CD8-positive, alpha-beta memory T cell (primary cell): ENCODE measurements around the gene FAM228A. TPM values are rescaled to one million over a fixed set of nuclear protein-coding genes. Genes with fewer than 3 reads are reported as not detected.
"Not testable (repeated sequence)": the region's sequence is repeated elsewhere in the genome, so short reads cannot be mapped to it uniquely, and the experiment has no call there.

ENCODE experiments used
- CTCF ChIA-PET: fragments of 350-600 bp; sonication (Branson Sonifier 250); formaldehyde crosslinking; loops from one replicate; lab custom pipeline; 2021; ENCODE audit warnings: antibody characterized with exemption; lab: Charles Lee
- POLR2A ChIA-PET: fragments of 350-600 bp; sonication (Branson Sonifier 250); formaldehyde crosslinking; loops from one replicate; lab custom pipeline; 2021; ENCODE audit warnings: antibody characterized with exemption; lab: Charles Lee
- DNase-seq, 5 donors: peaks; one replicate each; pipeline versions ENCODE4 v3.0.0 to v3.0.0-alpha.2; 2020 to 2022; ENCODE audit warnings: mixed read lengths in 1 of 5
- H3K27ac ChIP-seq: one replicate; pipeline ENCODE4 v1.7.0; 2013; ENCODE audit warnings: low read depth, mild to moderate bottlenecking, low read length, moderate library complexity
- H3K27me3 ChIP-seq: 2 replicates; pipeline ENCODE4 v1.7.0; 2013; ENCODE audit warnings: low read length, mild to moderate bottlenecking; ENCODE audit not compliant: insufficient read depth, poor library complexity, severe bottlenecking
- H3K36me3 ChIP-seq: 2 replicates; pipeline ENCODE4 v1.7.0; 2013; ENCODE audit warnings: mild to moderate bottlenecking, low read length, moderate library complexity; ENCODE audit not compliant: insufficient read depth
- H3K4me1 ChIP-seq: 2 replicates; pipeline ENCODE4 v1.7.0; 2013; ENCODE audit warnings: mild to moderate bottlenecking, low read length, moderate library complexity; ENCODE audit not compliant: insufficient read depth
- H3K4me3 ChIP-seq: 2 replicates; pipeline ENCODE4 v1.7.0; 2013; ENCODE audit warnings: mild to moderate bottlenecking, low read length
- H3K9me3 ChIP-seq: 2 replicates; pipeline ENCODE4 v1.7.0; 2013; ENCODE audit warnings: mild to moderate bottlenecking, low read length
- H3K27ac Mint-ChIP-seq, 8 donors: one replicate each; pipeline ENCODE4 v1.8.0; 2020 to 2021; ENCODE audit warnings: mixed read lengths in 8 of 8, mild to moderate bottlenecking in 6 of 8, inconsistent platforms in 3 of 8, moderate library complexity in 3 of 8
- H3K27me3 Mint-ChIP-seq, 2 donors: one replicate each; pipeline ENCODE4 v1.8.0; 2020 to 2021; ENCODE audit warnings: mixed read lengths in 2 of 2, mild to moderate bottlenecking in 1 of 2, moderate library complexity in 1 of 2
- H3K36me3 Mint-ChIP-seq, 3 donors: one replicate each; pipeline ENCODE4 v1.8.0; 2020 to 2021; ENCODE audit warnings: mixed read lengths in 3 of 3, inconsistent platforms in 1 of 3, mild to moderate bottlenecking in 1 of 3
- H3K4me1 Mint-ChIP-seq, 3 donors: one replicate each; pipeline ENCODE4 v1.8.0; 2020 to 2021; ENCODE audit warnings: mixed read lengths in 3 of 3, inconsistent platforms in 1 of 3, mild to moderate bottlenecking in 1 of 3
- H3K4me3 Mint-ChIP-seq, 7 donors: one replicate each; pipeline ENCODE4 v1.8.0; 2020 to 2021; ENCODE audit warnings: mixed read lengths in 7 of 7, mild to moderate bottlenecking in 6 of 7, moderate library complexity in 4 of 7, inconsistent platforms in 2 of 7
- H3K9me3 Mint-ChIP-seq, 5 donors: one replicate each; pipeline ENCODE4 v1.8.0; 2020 to 2022; ENCODE audit warnings: mixed read lengths in 5 of 5, mild to moderate bottlenecking in 3 of 5, moderate library complexity in 2 of 5, inconsistent platforms in 1 of 5
- polyA plus RNA-seq: library from polyadenylated mRNA; unstranded; fragments of 300-500 nt; fragmentation: Illumina TruSeq; gene quantifications from one replicate; pipeline ENCODE4 v1.2.3, GENCODE V29; 2021
- total RNA-seq, 2 experiments: library from RNA; stranded (reverse); gene quantifications; one replicate each; pipeline ENCODE4 v1.2.3, GENCODE V29; 2021

The FAM228A gene
- total and polyA plus RNA-seq, 3 experiments from 2014 or later = not detected

GRCh38 chr2:24191848-24192247, 17.0 kb downstream of the FAM228A start:
- Histone ChIP-seq H3K27me3 (no peaks in the 10 kb centered on the region), H3K4me1 (no peaks in the 10 kb centered on the region), H3K27ac (no peak overlapping the region), H3K36me3 (no peaks in the 10 kb centered on the region), H3K4me3 (no peak overlapping the region), H3K9me3 (no peaks in the 10 kb centered on the region)
- Mint-ChIP-seq H3K27ac (no peak overlapping the region), H3K36me3 (peaks cover 0 to 8% (median 5%) of the 10 kb centered on the region in 3 donors), H3K4me1 (no peaks in the 10 kb centered on the region), H3K4me3 (no peak overlapping the region), H3K9me3 (peaks cover 0 to 17% (median 12%) of the 10 kb centered on the region in 5 donors), H3K27me3 (peaks cover 2 to 7% of the 10 kb centered on the region in 2 donors)
- POLR2A ChIA-PET = no interaction called here
- no peak for DNase-seq
- CTCF ChIA-PET = no interaction called here

GRCh38 chr2:24197213-24197612, 22.4 kb downstream of the FAM228A start:
- H3K27ac ChIP-seq, H3K4me3 ChIP-seq, H3K27ac Mint-ChIP-seq, DNase-seq, H3K4me1 ChIP-seq, H3K27me3 ChIP-seq, H3K4me1 Mint-ChIP-seq, H3K9me3 ChIP-seq, CTCF ChIA-PET, H3K36me3 ChIP-seq, H3K4me3 Mint-ChIP-seq, H3K27me3 Mint-ChIP-seq, POLR2A ChIA-PET: not testable (repeated sequence)
- peaks cover 0 to 19% (median 15%) of the 10 kb centered on the region in 5 donors for H3K9me3 Mint-ChIP-seq
- H3K36me3 Mint-ChIP-seq = peaks cover 7 to 27% (median 23%) of the 10 kb centered on the region in 3 donors

- Mint-ChIP-seq H3K27ac (peak overlapping the region in 1 of 8 donors; percentile 26), H3K27me3 (no peaks in the 10 kb centered on the region), H3K4me3 (no peak overlapping the region), H3K4me1 (no peaks in the 10 kb centered on the region), H3K9me3 (peaks cover 0 to 13% (median 13%) of the 10 kb centered on the region in 5 donors), H3K36me3 (peaks cover 20 to 50% (median 37%) of the 10 kb centered on the region in 3 donors)
- Histone ChIP-seq H3K36me3 (peaks cover 3% of the 10 kb centered on the region), H3K9me3 (no peaks in the 10 kb centered on the region), H3K27me3 (no peaks in the 10 kb centered on the region), H3K4me3 (no peak overlapping the region), H3K27ac (no peak overlapping the region), H3K4me1 (no peaks in the 10 kb centered on the region)
- POLR2A ChIA-PET = no interaction called here
- DNase-seq = no peak
- CTCF ChIA-PET = no interaction called here
Measured at GRCh38 chr2:24199968-24200590, 25.2 kb downstream of the FAM228A start.

- CTCF ChIA-PET = no interaction called here
- no peaks in the 10 kb centered on the region for H3K4me1 Mint-ChIP-seq
Measured at GRCh38 chr2:24200799-24201198, 25.9 kb downstream of the FAM228A start.

GRCh38 chr2:24203029-24203786, 28.4 kb downstream of the FAM228A start:
- Mint-ChIP-seq H3K4me1 (no peaks in the 10 kb centered on the region), H3K27ac (peak overlapping the region in 1 of 8 donors; percentile 5), H3K27me3 (no peaks in the 10 kb centered on the region), H3K36me3 (peaks cover 33 to 79% (median 40%) of the 10 kb centered on the region in 3 donors), H3K9me3 (no peaks in the 10 kb centered on the region), H3K4me3 (no peak overlapping the region)
- H3K9me3 ChIP-seq = no peaks in the 10 kb centered on the region
- no peak overlapping the region for H3K4me3 ChIP-seq
- CTCF ChIA-PET = no interaction called here
- no peaks in the 10 kb centered on the region for H3K27me3 ChIP-seq
- DNase-seq = no peak
- POLR2A ChIA-PET = no interaction called here
- H3K36me3 ChIP-seq = peaks cover 24% of the 10 kb centered on the region
- H3K4me1 ChIP-seq = no peaks in the 10 kb centered on the region
- no peak overlapping the region for H3K27ac ChIP-seq

More at GRCh38 chr2:24200799-24201198, 25.9 kb downstream of the FAM228A start:
- POLR2A ChIA-PET = no interaction called here
- Mint-ChIP-seq H3K9me3 (peaks cover 0 to 13% (median 8%) of the 10 kb centered on the region in 5 donors), H3K27ac (peak overlapping the region in 1 of 8 donors; percentile 63), H3K27me3 (no peaks in the 10 kb centered on the region), H3K4me3 (no peak overlapping the region), H3K36me3 (peaks cover 25 to 56% (median 40%) of the 10 kb centered on the region in 3 donors)
- Histone ChIP-seq H3K4me1 (no peaks in the 10 kb centered on the region), H3K27me3 (no peaks in the 10 kb centered on the region), H3K9me3 (no peaks in the 10 kb centered on the region), H3K36me3 (peaks cover 8% of the 10 kb centered on the region), H3K27ac (no peak overlapping the region), H3K4me3 (no peak overlapping the region)
- no peak for DNase-seq

- Mint-ChIP-seq H3K9me3 (no peaks in the 10 kb centered on the region), H3K27me3 (no peaks in the 10 kb centered on the region), H3K4me3 (no peak overlapping the region), H3K4me1 (no peaks in the 10 kb centered on the region), H3K27ac (no peak overlapping the region), H3K36me3 (peaks cover 35 to 85% (median 42%) of the 10 kb centered on the region in 3 donors)
- H3K4me1 ChIP-seq = no peaks in the 10 kb centered on the region
- DNase-seq = no peak
- H3K27ac ChIP-seq = no peak overlapping the region
- no peaks in the 10 kb centered on the region for H3K9me3 ChIP-seq
- H3K36me3 ChIP-seq = peaks cover 29% of the 10 kb centered on the region
- ChIA-PET CTCF (no interaction called here), POLR2A (no interaction called here)
- H3K27me3 ChIP-seq = no peaks in the 10 kb centered on the region
- H3K4me3 ChIP-seq = no peak overlapping the region
Measured at GRCh38 chr2:24203787-24204150, 28.9 kb downstream of the FAM228A start.

- no peaks in the 10 kb centered on the region for H3K9me3 ChIP-seq
- no peaks in the 10 kb centered on the region for H3K27me3 ChIP-seq
- H3K36me3 ChIP-seq = peaks cover 37% of the 10 kb centered on the region
- Mint-ChIP-seq H3K27me3 (no peaks in the 10 kb centered on the region), H3K27ac (no peak overlapping the region), H3K4me3 (no peak overlapping the region), H3K9me3 (no peaks in the 10 kb centered on the region), H3K36me3 (peaks cover 39 to 91% (median 41%) of the 10 kb centered on the region in 3 donors), H3K4me1 (no peaks in the 10 kb centered on the region)
- H3K4me1 ChIP-seq = no peaks in the 10 kb centered on the region
- DNase-seq = no peak
- H3K27ac ChIP-seq = no peak overlapping the region
- POLR2A ChIA-PET = no interaction called here
- H3K4me3 ChIP-seq = no peak overlapping the region
- CTCF ChIA-PET = no interaction called here
Measured at GRCh38 chr2:24204505-24204904, 29.7 kb downstream of the FAM228A start.

GRCh38 chr2:24205131-24205530, 30.3 kb downstream of the FAM228A start:
- POLR2A ChIA-PET = no interaction called here
- Histone ChIP-seq H3K9me3 (no peaks in the 10 kb centered on the region), H3K27me3 (no peaks in the 10 kb centered on the region), H3K4me3 (no peak overlapping the region), H3K4me1 (no peaks in the 10 kb centered on the region), H3K27ac (no peak overlapping the region), H3K36me3 (peaks cover 43% of the 10 kb centered on the region)
- Mint-ChIP-seq H3K27ac (peak overlapping the region in 2 of 8 donors; percentile 6 to 30), H3K36me3 (peaks cover 39 to 91% (median 40%) of the 10 kb centered on the region in 3 donors), H3K27me3 (no peaks in the 10 kb centered on the region), H3K4me1 (no peaks in the 10 kb centered on the region), H3K4me3 (no peak overlapping the region), H3K9me3 (no peaks in the 10 kb centered on the region)
- no peak for DNase-seq
- CTCF ChIA-PET = no interaction called here
